ENCODE results near the gene CACNA2D3. TPM values are rescaled to one million over a fixed set of nuclear protein-coding genes. Genes with fewer than 3 reads are reported as not detected.
"Not testable (repeated sequence)": the region's sequence is repeated elsewhere in the genome, so short reads cannot be mapped to it uniquely, and the experiment has no call there.

Gene CACNA2D3
- total and polyA plus RNA-seq, 2 experiments from 2014 or later, result 0.30 to 0.43 TPM

DNA sequence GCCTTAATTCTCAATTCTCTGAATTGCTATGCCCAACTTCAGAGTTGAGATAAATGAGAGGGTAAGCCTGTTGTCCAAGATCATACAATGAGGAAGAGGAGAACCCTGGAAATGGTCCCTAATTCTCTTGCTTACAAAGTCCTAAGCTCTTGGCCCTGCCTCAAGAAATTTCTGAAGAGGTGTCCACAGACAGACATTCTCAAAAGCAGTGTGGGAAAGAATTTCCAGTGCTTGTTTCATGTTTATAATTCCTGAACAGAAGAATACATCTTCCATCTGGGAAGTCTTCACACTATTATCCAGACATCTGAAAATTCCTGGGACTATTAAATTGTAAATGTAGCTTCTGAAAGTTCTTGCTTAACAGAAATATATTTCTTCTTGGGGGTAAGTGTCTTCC lies 972.3 kb downstream of the CACNA2D3 start:
- Histone ChIP-seq H3K36me3 (ENCODE audit: low read depth) (no peaks in the 10 kb centered on the region), H3K9me3 (ENCODE audit: low read depth) (no peaks in the 10 kb centered on the region), H3K79me2 (ENCODE audit: insufficient read depth) (no peaks in the 10 kb centered on the region), H3K27me3 (replicated peaks; ENCODE audit: insufficient read depth) (no peaks in the 10 kb centered on the region), H2AFZ (no peak overlapping the region), H3K4me3 (no peak overlapping the region), H3K27ac (no peak overlapping the region), H3K9ac (no peak overlapping the region), H3K9me2 (ENCODE audit: insufficient read depth) (no peaks in the 10 kb centered on the region), H4K20me1 (ENCODE audit: insufficient read depth) (no peaks in the 10 kb centered on the region), H3K4me2 (ENCODE audit: unreplicated experiment) (no peak overlapping the region), H3F3A (ENCODE audit: insufficient read depth) (no peaks in the 10 kb centered on the region), H3K4me1 (ENCODE audit: insufficient read depth) (no peaks in the 10 kb centered on the region)
- TF ChIP-seq EZH2phosphoT487 (IDR thresholded peaks at IDR 0.05; ENCODE audit: insufficient read depth, low read depth), result no peak
- in situ Hi-C loops (cut with MboI), result no loop called here
- DNase-seq, result no peak

DNA sequence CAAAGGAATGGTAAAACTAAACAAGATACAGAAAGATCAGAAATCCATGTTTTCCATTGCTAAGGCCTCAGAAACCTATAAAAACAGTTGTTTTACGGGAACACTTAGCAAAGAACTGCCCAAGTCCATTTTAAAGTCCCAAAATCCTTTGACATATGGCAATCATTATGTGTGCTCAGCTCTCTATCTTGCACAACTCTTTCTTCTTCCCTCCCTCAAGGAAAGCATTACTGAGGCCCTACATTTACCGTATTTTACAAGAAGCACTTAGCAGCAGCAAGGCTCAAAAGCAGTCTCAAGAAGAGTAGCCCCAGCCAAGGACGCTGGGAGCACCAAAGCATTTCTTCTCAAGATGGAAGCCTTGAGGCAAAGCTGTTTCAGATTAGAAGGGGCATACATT lies 975.1 kb downstream of the CACNA2D3 start:
- peak; percentile 5 for DNase-seq

DNA sequence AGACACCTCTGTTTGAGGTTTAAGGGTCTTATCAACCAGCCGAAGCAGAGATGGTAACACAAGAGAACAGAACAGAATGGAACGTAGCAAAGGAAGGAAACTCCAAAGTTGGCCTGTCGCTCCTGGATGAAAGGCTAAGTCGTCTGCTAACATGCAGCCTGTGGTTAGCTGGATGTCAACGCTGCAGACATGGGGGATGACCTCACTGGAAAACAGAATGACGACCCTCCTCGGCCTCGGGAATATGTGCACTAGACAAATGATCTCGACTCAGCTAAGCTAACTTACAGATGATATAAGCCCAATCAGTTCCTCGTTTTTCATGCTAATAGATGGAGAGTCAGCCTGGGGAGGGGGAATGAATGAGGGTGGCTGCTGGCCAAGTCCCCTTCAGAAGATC lies 983.3 kb downstream of the CACNA2D3 start:
- no peaks in the 10 kb centered on the region for H3K9me2 ChIP-seq (ENCODE audit: insufficient read depth)
- H2AFZ ChIP-seq, result no peak overlapping the region
- no peaks in the 10 kb centered on the region for H3F3A ChIP-seq (ENCODE audit: insufficient read depth)

More for the DNA sequence above, 975.1 kb downstream of the CACNA2D3 start:
- TF ChIP-seq EZH2 (IDR thresholded peaks at IDR 0.05; ENCODE audit: insufficient read depth, poor library complexity, severe bottlenecking) (no peak), EZH2phosphoT487 (IDR thresholded peaks at IDR 0.05; ENCODE audit: insufficient read depth, low read depth) (no peak)
- no peaks in the 10 kb centered on the region for H3K4me1 ChIP-seq (ENCODE audit: insufficient read depth)
- H3K27me3 ChIP-seq (replicated peaks; ENCODE audit: insufficient read depth), result no peaks in the 10 kb centered on the region
- no peaks in the 10 kb centered on the region for H3K9me2 ChIP-seq (ENCODE audit: insufficient read depth)
- 15 to 18% methylated on average over 3 of the region's 3 CpGs for WGBS, 2 experiments (ENCODE audit: low coverage in 1 of 2, low lambda C conversion rate in 2 of 2, missing lambda C conversion rate in 2 of 2)
- H3K36me3 ChIP-seq (ENCODE audit: low read depth), result no peaks in the 10 kb centered on the region
- H3K9me3 ChIP-seq (ENCODE audit: low read depth), result no peaks in the 10 kb centered on the region
- no peak overlapping the region for H3K4me3 ChIP-seq
- H2AFZ ChIP-seq, result no peak overlapping the region
- no peaks in the 10 kb centered on the region for H3F3A ChIP-seq (ENCODE audit: insufficient read depth)
- no peaks in the 10 kb centered on the region for H3K79me2 ChIP-seq (ENCODE audit: insufficient read depth)
- in situ Hi-C loops (cut with MboI), result no loop called here
- no peak overlapping the region for H3K27ac ChIP-seq
- no peak overlapping the region for H3K4me2 ChIP-seq (ENCODE audit: unreplicated experiment)
- H3K9ac ChIP-seq, result no peak overlapping the region
- H4K20me1 ChIP-seq (ENCODE audit: insufficient read depth), result no peaks in the 10 kb centered on the region

DNA sequence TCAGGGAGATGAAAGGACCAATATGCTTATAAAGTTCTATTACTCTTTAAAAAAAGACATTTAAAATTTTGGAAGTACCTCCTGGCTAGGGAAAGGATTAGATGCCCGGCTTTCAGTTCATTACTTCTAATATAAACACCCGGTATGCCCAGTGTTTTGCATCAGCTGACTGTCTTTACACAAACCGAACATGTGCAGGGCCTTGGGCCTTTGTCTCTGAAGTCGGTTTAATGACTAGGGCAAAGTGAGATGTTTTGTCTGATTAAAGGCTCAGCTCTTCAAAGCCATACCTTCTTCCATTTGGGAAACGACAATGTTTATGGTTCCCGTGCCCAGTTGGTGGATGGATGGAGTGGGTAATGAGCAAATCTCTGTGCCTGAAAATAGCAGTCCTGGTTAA lies 984.8 kb downstream of the CACNA2D3 start:
- in situ Hi-C loops (cut with MboI), result no loop called here
- Histone ChIP-seq H3K36me3 (ENCODE audit: low read depth) (no peaks in the 10 kb centered on the region), H3K9me3 (ENCODE audit: low read depth) (no peaks in the 10 kb centered on the region), H3F3A (ENCODE audit: insufficient read depth) (no peaks in the 10 kb centered on the region), H3K9ac (no peak overlapping the region), H3K27me3 (replicated peaks; ENCODE audit: insufficient read depth) (no peaks in the 10 kb centered on the region), H3K9me2 (ENCODE audit: insufficient read depth) (no peaks in the 10 kb centered on the region), H3K27ac (no peak overlapping the region), H3K4me1 (ENCODE audit: insufficient read depth) (no peaks in the 10 kb centered on the region), H4K20me1 (ENCODE audit: insufficient read depth) (no peaks in the 10 kb centered on the region), H3K4me3 (no peak overlapping the region), H2AFZ (no peak overlapping the region), H3K79me2 (ENCODE audit: insufficient read depth) (no peaks in the 10 kb centered on the region), H3K4me2 (ENCODE audit: unreplicated experiment) (no peak overlapping the region)
- DNase-seq, result no peak
- TF ChIP-seq EZH2phosphoT487 (IDR thresholded peaks at IDR 0.05; ENCODE audit: insufficient read depth, low read depth), result no peak
- no peak for TF ChIP-seq EZH2 (IDR thresholded peaks at IDR 0.05; ENCODE audit: insufficient read depth, poor library complexity, severe bottlenecking)
- WGBS, 2 experiments (ENCODE audit: low coverage in 1 of 2, low lambda C conversion rate in 2 of 2, missing lambda C conversion rate in 2 of 2), result 64 to 65% methylated on average over 6 of the region's 6 CpGs

More for the DNA sequence above, 983.3 kb downstream of the CACNA2D3 start:
- WGBS, 2 experiments (ENCODE audit: low coverage in 1 of 2, low lambda C conversion rate in 2 of 2, missing lambda C conversion rate in 2 of 2), result 83 to 86% methylated on average over 10 of the region's 10 CpGs
- no peak overlapping the region for H3K4me2 ChIP-seq (ENCODE audit: unreplicated experiment)
- no peaks in the 10 kb centered on the region for H3K9me3 ChIP-seq (ENCODE audit: low read depth)
- no peaks in the 10 kb centered on the region for H3K79me2 ChIP-seq (ENCODE audit: insufficient read depth)
- in situ Hi-C loops (cut with MboI), result no loop called here
- no peaks in the 10 kb centered on the region for H4K20me1 ChIP-seq (ENCODE audit: insufficient read depth)
- no peak for DNase-seq
- H3K27me3 ChIP-seq (replicated peaks; ENCODE audit: insufficient read depth), result no peaks in the 10 kb centered on the region
- H3K4me1 ChIP-seq (ENCODE audit: insufficient read depth), result no peaks in the 10 kb centered on the region
- no peak for TF ChIP-seq EZH2phosphoT487 (IDR thresholded peaks at IDR 0.05; ENCODE audit: insufficient read depth, low read depth)
- TF ChIP-seq EZH2 (IDR thresholded peaks at IDR 0.05; ENCODE audit: insufficient read depth, poor library complexity, severe bottlenecking), result no peak
- H3K36me3 ChIP-seq (ENCODE audit: low read depth), result no peaks in the 10 kb centered on the region
- H3K4me3 ChIP-seq, result no peak overlapping the region
- H3K9ac ChIP-seq, result no peak overlapping the region
- H3K27ac ChIP-seq, result no peak overlapping the region

DNA sequence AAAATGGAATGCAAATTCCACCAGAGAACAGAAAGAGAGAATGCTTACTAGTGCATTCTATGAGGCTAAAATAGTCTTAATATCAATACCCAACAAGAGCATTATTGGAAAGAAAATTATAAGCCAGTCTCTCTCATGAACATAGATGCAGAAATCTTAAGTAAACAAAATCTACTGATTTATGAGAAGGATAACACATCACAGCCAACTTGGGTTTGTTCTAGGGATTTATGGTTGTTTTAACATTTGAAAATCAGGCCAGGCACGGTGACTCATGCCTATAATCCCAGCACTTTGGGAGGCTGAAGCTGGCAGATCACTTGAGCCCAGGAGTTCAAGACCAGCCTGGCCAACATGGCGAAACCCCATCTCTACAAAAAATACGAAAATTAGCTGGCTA lies 989.6 kb downstream of the CACNA2D3 start:
- H3K9me3 ChIP-seq (ENCODE audit: low read depth); in situ Hi-C loops (cut with MboI); H3K4me1 ChIP-seq (ENCODE audit: insufficient read depth); H3K4me2 ChIP-seq (ENCODE audit: unreplicated experiment); H3K27me3 ChIP-seq (replicated peaks; ENCODE audit: insufficient read depth); H3K9ac ChIP-seq; H3F3A ChIP-seq (ENCODE audit: insufficient read depth); H4K20me1 ChIP-seq (ENCODE audit: insufficient read depth); H2AFZ ChIP-seq; H3K4me3 ChIP-seq; H3K36me3 ChIP-seq (ENCODE audit: low read depth); H3K79me2 ChIP-seq (ENCODE audit: insufficient read depth); DNase-seq; H3K27ac ChIP-seq; H3K9me2 ChIP-seq (ENCODE audit: insufficient read depth): not testable (repeated sequence)
- WGBS, 2 experiments (ENCODE audit: low coverage in 1 of 2, low lambda C conversion rate in 2 of 2, missing lambda C conversion rate in 2 of 2), result 38 to 44% methylated on average over 3 of the region's 3 CpGs
